GM19035 (cell line): ENCODE data around the gene SLC66A1.
"Not testable (repeated sequence)": the region's sequence is repeated elsewhere in the genome, so short reads cannot be mapped to it uniquely, and the experiment has no call there.

ENCODE experiments used
- ATAC-seq: cut with Tn5 transposase; IDR thresholded peaks from one replicate; pipeline ENCODE4 v1.9.1; 2021; ENCODE audit not compliant: unreplicated experiment

Gene SLC66A1

GRCh38 chr1:19304081-19304480 lies 8.0 kb upstream of the SLC66A1 start:
- ATAC-seq: not testable (repeated sequence)

DNA sequence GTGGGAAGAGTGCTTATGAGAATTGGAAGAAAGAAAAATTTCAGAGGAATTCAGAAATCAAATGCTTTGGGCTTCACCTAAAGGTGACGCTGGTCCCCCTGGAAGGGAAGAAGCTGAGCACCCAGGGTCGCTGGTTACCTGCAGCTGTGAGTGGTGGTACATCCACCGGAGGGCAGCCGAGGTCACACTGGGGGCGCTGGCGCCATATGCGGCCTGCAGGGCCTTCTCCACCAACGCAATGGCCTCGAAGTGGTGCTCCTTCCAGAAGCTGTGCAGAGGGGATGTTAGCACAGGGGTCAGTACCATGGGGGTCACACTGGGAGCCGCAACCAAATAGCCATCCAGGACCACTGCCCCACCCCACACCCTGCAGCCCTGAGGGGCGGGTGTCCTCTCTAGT lies 6.2 kb upstream of the SLC66A1 start:
- no peak for ATAC-seq

GRCh38 chr1:19306941-19307340 lies 5.2 kb upstream of the SLC66A1 start:
- ATAC-seq: no peak

DNA sequence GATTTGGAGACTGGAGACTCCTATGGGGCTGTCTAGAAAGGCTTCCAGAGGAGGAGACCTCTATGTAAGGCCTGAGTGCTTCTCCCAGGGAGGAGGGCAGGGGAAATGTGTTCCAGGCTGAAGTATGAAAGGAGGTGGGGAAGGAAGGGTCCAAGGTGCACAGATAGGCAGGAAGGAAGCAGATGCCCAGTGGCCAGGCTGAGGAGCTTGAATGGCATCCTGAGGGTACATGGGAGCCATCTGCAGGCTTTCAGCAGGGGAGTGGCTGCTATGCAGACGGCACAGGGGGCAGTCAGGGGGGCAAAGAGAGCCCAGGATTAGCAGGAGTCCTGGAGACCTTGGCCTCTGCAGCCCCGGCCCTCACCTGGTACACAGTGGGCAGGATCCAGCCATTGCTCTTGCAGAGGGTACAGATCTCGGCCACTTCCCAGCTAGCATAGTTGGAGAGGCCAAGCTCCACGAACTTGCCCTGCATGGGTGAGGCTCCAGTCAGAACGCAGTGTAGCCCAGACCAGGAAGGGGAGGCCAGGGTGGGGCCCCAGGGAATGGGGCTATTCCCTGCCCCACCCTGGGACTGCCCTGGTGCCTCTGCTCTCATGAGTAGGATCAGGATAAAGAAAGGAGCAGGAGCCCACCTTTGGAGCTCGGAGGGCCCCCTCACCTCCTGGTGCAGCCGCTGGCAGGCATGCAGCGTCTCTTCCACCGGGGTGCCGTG lies 4.2 kb upstream of the SLC66A1 start:
- no peak for ATAC-seq

DNA sequence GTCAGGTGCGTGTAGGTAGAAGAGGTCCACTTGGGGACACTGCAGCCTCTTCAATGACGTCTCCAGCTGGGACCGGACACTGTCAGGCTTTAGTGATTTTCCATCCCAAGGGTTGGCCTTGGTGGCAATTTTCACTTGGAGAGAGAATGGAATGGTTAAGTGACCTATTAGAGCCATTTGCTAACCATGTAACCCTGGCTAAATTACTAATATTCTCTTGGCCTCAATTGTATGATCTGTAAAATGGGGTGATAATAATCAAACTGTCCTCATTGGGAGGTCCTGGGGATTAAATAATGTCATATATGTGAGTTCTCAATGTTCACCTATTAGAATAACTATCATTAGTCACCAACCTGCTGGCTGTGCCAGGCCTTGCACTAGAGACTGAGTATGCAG lies 3.6 kb upstream of the SLC66A1 start:
- no peak for ATAC-seq

- no peak for ATAC-seq
Measured at GRCh38 chr1:19309123-19309813, 2.9 kb upstream of the SLC66A1 start.

DNA sequence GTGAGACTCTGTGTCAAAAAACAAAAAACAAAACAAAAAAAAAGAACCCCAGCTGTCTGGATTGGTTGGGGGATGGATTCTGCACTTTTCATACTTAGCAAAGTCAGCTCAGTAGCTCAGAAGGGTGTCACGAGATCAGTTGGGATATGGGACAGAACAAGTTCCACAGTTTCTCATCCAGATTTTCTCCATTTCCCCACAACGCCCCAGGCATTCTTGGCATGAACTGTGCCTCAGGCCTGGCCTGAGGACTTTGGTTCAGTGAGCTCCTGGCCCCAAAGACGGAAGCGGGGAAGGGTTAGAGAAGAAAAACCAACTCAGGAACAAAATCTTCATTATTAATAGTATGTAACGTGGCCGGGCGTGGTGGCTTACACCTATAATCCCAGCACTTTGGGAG lies 2.1 kb upstream of the SLC66A1 start:
- ATAC-seq: no peak

DNA sequence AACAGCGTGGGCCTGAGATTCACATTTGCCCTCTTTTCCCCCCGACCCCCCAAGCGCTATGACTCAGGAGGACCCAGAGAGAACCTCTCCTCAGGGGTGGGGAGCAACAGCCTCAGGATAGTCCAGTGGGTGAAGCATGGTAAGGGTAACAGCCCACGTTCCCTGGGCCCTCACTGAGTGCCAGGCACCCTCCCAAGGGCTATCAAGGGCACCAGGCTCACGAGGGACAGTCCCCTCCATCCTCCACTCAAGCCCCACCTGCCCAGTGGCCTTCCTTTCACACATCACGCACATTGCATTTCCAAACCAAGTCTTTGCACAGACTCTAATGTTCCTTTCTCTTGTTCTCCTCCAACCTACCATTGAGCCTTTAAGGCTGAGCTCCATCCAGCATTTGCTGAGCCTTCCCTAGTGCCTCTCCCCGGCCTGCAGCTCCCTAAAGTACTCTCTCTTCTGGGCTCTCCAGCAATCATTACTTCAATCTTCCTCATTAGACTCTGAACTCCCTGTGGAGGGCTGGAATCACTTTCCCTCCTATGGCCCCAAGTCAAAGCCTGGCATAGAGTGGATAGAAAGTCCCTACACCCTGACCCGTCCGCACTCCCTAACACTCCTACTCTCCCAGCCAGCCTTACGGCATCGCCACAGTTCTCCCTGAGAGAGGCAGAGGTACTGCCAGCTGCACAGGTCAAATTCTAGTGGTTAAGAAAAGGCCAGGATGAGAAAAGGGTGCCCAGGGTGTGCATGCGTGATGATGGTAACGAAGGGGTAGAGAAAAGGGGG lies 1.2 kb upstream of the SLC66A1 start:
- no peak for ATAC-seq

DNA sequence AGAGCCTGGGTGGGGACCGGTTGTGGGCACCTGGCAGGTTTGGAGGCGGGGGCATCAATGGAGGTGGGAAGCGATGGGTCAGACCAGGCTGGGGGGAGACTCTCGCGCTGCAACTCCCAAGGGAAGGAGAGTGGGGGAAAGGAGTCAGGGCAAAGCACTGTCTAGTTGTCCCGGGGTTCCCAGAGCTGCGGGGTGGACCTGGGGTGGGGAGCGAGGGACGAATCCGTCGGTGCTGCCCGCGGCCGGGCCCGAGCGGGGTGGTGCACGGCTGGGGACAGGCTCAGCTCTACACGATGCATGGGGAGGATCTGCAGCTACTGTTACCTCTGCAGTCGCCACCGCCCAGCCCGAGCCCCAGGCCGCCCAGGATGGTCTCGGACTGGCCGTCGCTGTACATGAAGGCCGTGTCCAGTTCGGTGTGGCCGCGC lies 609 bp upstream of the SLC66A1 start:
- no peak for ATAC-seq

- ATAC-seq: peak; percentile 22
Measured at GRCh38 chr1:19312782-19313635, 883 bp downstream of the SLC66A1 start.

- no peak for ATAC-seq
Measured at GRCh38 chr1:19313636-19313959, 1.5 kb downstream of the SLC66A1 start.

DNA sequence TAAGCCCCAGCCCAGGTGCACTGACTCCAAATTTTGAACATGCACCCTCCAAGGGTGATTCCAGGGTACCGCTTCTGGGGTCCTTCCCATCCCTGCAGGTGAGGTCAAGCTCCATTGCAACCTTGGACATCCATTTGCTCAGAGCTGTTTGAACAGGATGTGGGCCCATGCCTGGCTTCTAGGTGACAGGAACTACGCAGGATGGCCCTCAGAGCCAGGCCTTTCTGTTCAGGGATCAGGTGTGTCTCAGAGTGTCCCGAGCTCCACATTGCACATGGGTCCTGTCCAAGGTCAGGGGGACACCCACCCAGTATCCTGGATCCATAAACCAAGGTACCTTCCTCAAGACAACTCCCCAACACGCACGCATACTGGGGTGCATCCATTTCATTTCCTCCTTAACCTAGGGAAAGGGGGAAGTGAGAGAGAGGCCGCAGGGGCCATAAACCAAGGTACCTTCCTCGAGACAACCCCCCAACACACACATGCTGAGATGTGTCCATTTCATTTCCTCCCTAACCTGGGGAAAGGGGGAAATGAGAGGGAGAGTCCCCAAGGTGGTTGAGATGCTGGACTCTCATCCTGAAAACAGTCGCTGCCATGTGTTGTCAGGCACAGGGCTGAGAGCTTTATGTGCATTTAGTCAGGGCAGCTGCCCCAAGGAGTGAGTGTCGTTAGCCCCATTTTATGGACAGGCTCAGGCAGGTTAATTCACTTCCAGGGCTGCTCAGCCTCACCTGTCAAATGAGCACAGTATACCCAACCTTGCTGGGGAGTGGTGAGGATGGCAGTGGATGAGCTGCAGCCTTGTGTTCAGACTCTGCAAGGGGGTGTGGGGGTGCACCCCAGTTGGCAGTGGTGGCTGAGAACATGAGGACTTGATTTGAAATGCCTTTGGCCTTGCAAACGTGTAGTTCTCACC lies 2.1 kb downstream of the SLC66A1 start:
- ATAC-seq: no peak

- no peak for ATAC-seq
Measured at GRCh38 chr1:19315378-19316198, 3.5 kb downstream of the SLC66A1 start.

DNA sequence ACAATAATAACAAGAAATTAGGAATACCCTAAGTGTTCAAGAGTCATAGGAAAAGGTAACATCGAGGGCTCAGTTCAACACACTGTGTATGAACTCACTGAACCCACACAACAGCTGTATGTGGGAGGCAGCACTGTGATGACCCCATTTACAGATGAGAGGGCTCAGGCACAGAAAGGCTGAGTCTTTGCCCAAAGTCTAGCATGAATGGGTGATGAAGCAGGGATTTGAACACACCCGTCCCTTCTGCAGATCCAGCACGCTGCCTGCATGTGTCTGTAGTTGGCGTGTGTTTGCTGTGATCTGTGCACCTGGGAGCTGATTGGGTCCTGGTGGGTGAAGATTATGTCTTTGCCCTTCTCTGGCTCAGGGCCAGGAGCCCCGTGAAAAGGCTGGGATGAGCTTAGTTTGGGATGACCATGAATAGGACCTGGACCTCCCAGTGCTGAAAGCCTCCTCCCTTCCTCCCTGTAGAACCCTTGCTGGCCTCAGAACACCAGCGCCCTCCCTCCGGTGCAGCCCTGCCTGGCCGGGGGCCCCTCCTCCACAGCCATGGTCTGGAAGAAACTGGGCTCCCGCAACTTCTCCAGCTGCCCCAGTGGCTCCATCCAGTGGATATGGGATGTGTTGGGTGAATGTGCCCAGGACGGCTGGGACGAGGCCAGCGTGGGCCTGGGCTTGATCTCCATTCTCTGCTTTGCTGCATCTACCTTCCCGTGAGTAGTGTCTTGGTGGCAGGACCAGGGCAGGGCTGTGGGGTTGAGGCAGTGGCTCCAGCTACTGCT lies 5.2 kb downstream of the SLC66A1 start:
- ATAC-seq: no peak

DNA sequence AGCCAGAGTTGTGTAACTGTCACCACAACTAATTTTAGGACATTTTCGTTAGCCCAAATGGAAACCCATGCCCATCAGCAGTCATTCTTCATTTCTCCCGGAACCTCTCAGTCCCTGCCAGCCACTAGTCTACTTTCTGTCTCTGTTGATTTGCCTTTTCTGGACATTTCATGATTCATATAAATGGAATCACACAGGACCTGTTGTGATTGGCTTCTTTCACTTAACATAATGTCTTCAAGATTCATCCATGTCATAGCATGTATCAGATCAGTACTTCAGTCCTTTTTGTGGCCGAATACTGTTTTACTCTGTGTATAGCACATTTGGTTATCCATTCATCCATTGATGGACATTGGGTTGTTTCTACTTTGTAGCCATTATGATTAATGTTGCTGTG lies 7.1 kb downstream of the SLC66A1 start:
- no peak for ATAC-seq

DNA sequence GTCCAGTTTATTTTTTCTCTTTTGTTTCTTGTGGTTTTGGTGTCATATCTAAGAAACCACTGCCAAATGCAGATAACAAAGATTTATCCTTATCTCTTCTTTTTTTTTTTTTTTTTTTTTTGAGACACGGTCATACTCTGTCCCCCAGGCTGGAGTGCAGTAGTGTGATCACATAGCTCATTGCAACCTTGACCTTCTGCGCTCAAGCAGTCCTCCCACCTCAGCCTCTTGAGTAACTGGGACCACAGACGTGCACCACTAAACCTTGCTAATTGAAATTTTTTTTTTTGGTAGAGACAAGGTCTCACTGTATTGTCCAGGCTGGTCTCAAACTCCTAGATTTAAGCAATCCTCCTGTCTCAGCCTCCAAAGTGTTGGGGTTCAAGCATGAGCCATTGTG lies 8.9 kb downstream of the SLC66A1 start:
- no peak for ATAC-seq

DNA sequence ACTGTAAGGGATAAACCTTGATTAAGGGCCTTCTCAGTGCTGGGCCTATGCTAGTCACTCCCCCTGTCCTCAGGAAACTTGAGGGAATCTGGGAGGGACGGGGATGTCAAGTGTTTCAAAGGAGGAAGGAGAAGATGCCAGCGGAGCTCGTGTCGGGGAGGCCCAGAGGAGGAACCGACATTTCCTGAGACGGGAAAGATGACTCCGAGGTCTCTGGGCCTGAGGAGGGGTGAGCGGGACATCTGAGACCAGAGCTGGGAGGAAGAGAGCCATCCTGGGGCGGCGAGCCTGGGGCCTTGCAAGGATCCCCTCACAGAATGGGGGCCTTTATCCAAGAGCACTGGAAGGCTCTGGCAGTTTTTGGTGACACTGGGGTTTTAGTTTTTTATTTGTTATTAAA lies 10.4 kb downstream of the SLC66A1 start:
- ATAC-seq: no peak

- no peak for ATAC-seq
Measured at GRCh38 chr1:19323987-19324664, 12.0 kb downstream of the SLC66A1 start.
